GM19452 (cell line): Measurements from ENCODE around the gene NPNT.

Experiments used
- ATAC-seq: cut with Tn5 transposase; IDR thresholded peaks from one replicate; pipeline ENCODE4 v1.9.1; 2021; ENCODE audit not compliant: unreplicated experiment

The NPNT gene

DNA sequence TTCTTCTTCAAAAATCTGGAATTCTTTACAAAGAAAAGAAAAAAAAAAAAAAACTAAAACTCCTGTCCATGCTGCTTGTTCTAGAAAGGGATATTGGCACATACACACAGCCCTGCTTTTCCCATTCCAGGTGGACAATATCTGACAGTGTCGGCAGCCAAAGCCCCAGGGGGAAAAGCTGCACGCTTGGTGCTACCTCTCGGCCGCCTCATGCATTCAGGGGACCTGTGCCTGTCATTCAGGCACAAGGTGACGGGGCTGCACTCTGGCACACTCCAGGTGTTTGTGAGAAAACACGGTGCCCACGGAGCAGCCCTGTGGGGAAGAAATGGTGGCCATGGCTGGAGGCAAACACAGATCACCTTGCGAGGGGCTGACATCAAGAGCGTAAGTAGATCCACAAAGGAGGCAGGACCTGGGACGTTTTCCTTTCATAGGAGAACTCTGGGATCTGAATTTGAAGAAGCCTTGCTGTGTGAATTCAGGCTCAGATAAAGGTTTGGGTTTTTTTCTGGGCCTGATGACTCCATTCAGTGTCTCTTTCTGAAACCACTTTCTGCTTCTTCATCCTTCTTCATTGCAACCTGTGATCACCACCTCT, 71.9 kb downstream of the NPNT start:
- no peak for ATAC-seq

DNA sequence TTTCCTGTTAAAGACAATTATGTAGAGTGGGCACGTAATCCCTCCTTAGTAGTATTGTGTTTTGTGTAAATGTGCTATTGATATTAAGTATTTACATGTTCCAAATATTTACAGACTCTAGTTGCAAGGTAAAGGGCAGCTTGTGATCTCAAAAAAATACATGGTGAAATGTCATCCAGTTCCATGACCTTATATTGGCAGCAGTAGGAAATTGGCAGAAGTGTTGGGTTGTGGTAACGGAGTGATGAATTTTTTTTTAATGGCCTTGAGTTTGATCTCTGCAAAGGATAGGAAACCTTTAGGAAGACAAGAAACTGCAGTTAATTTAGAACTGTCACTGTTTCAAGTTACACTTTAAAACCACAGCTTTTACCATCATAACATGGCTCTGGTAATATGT, 74.3 kb downstream of the NPNT start:
- ATAC-seq: no peak

DNA sequence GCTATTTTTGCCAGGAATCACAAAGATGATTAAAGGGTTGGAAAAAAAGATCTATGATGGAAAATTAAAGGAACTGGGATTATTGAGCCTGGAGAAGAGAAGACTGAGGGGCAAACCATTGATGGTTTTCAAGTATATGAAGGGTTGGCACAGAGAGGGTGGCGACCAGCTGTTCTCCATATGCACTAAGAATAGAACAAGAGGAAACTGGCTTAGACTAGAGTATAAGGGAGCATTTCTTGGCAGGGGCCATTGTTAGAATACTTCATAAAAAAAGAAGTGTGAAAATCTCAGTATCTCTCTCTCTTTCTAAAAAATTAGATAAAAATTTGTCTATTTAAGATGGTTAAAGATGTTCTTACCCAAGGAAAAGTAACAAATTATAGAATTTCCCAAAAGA, 75.1 kb downstream of the NPNT start:
- ATAC-seq: no peak

DNA sequence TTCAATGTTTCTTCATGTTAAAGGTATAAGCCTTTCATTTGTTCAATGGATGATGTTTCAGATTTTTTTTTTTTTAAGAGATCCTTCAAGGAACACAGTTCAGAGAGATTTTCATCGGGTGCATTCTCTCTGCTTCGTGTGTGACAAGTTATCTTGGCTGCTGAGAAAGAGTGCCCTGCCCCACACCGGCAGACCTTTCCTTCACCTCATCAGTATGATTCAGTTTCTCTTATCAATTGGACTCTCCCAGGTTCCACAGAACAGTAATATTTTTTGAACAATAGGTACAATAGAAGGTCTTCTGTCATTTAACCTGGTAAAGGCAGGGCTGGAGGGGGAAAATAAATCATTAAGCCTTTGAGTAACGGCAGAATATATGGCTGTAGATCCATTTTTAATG, 75.8 kb downstream of the NPNT start:
- no peak for ATAC-seq

DNA sequence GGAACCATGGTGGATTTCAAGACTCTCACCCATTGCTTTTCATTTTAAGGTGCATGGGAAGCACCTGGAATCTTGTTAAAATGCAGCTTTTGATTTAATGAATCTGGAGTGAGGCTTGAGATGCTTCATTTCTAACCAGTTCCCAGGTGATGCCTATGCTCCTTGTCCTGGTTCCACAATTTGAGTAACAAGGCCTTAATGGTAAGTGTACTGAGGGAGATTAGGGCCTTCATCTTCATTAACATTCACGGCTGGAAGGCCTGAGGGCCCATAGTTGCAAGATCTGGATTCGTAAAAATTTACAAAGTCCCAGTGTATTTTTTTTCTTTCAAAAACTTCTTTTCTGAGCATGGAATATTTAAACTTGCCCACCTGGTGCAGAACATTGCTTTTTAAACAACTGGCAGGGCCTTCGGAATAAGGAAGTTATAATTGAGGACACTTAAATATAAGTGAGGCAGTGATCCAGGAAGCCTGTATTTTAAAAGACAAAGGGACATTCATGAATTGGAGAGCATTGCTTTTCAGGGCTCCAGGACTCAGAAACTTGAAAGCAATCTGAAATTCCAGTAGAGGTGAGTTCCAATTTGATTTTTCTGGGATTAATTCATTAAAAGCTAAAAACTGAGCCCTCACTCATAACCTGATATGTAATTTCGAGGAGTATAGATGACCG, 77.8 kb downstream of the NPNT start:
- no peak for ATAC-seq

DNA sequence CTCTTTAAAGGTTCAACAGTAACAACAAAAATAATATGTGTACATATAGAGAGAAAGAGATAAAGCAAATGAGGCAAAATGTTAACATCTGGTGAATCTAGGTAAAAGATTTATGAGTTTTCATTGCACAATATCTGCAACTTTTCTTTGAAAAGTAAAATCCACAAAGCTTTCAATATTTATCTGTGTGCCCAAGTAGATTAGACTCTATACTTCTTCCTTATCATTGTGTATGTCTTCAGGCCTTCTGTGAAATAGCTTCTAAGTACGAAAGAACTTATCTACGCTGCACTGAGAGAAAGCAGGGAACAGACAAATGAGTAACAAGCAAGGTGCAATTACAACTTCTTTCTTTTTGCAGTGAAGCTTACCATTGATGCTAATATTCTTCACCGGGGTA, 81.6 kb downstream of the NPNT start:
- ATAC-seq: no peak

DNA sequence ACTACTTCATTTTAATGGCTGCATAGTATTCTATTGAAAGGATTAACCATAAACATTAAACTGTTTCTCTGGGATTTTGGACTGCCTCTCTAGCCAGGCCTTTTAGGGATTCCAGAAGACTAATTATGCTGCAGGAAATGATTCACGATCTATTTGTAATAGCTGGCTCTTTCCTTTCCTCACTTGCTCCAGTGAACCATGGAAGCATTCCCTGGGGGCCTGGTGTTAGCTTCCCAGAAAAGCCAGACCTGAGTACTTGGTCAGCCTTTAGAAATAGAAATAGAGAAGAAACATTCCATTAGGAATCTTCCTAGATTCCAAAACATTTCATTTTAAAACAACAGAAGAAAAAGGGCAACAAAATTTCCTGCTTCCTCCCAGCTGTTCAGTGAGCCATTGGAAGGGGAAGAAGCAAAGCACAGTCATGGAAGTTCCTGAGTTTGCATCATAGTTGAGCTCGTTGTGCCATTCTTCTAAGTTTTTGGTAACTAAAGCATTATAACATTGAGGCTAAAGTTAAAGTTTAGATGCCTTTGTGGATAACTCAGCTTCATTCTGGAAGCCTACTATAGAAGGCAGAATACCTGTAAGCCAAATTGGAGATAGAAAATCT, 83.5 kb downstream of the NPNT start:
- ATAC-seq: no peak

DNA sequence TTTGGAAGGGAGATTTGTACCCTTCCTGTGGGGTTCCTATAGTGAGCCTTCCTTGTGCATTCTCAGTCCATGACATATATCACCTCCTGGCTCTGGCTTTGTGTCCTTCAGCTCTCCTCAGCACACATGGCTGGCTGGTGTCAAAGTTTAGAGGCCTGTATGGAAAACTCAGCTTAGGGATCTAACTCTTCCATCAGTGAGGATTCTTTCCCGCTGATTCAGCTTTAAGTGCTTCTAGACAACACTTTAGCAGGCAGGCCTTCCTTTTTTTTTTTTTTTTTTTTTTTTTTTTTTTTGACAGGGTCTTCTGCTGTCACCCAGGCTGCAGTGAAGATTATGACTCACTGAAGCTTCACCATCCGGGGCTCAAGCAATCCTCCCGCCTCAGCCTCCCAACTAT, 84.2 kb downstream of the NPNT start:
- no peak for ATAC-seq

DNA sequence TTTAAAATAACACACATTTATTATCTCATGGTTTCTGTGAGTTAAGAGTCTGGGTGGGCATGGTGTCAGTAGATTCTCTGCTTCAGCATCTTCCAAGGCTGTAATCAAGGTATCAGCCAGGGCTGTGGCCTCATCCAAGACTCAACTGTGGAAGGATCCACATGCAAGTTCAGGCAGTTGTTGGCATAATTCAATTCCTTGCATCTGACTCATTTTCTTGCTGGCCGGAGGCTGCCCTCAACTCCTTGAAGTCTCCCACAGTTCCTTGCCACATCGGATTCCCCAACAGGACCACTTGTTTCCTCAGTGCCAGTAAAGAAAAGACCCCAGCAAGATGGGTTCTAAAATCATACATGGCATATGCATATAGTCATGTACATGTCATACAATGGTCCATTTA, 93.4 kb downstream of the NPNT start:
- no peak for ATAC-seq

DNA sequence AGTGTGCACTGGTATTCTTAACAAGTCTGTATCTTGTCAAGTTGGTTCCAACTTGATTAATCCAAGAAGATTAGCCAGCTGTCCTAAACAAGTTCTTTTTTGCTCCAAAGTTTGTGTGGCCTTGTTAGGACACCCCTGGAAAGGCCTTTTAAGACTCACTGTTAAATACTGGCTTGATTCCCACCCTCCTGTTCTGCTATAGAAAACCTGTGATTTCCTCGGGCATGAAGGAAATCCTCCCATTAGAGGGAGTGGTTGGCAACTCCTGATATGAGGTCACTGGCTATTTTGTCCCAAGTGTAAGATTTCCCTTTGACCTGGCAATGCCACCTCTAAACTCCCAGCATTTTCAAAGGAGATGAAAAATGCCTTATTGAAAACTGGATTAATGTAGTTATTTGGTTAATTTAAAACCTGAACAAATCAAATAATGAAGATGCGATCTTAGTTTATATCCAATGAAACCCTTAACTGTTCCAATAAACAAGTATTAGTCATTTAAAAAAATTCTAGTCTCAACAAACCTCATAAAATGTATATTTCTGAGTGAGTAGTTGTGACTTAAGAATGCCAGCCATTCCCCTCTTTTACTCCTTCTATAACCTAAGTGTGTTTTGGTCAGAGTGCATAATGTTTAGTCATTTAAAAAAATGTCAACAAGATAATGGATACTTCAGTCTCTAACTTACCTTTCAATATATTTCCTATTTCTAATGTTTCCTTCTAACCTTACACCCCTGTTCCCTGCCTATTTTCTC, 94.4 kb downstream of the NPNT start:
- no peak for ATAC-seq

DNA sequence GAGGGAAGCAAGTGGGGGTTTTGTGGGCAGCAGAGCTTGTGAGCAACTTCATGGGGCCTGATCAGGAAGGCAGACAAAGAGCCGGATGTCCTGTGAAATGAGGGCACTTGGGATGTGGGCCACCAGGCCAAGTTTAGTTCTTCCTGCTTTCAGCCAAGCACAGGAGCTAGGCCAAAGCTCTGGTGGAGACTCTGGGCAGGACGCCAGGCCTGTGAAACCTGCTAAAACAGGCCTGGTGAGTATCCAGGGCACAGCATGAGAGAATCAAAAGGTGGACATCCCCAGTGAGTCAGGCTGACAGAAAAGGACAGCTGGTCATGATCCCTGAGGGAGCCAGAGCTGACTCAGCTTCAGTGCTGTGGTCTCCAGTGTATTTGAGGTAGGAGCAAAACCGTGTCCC, 95.7 kb downstream of the NPNT start:
- no peak for ATAC-seq

DNA sequence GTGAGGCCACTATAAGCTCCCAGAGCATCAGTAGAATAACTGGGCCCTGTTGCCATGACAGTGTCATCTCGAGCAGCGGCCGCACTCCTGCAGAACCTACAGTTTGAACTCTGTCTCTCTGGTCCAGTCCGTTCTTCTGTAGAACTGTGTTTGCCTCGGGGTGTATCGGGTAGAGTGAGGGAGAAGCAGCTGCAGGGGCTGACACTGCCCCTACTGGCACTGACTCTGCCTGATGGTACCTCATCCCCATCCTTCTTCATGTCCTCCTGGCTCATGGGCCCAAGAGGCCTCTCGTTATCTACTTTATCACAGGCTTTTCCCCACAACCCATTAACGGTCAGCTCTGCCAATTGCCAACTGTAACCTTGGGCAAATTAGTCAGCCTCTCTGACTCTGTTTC, 96.5 kb downstream of the NPNT start:
- no peak for ATAC-seq

DNA sequence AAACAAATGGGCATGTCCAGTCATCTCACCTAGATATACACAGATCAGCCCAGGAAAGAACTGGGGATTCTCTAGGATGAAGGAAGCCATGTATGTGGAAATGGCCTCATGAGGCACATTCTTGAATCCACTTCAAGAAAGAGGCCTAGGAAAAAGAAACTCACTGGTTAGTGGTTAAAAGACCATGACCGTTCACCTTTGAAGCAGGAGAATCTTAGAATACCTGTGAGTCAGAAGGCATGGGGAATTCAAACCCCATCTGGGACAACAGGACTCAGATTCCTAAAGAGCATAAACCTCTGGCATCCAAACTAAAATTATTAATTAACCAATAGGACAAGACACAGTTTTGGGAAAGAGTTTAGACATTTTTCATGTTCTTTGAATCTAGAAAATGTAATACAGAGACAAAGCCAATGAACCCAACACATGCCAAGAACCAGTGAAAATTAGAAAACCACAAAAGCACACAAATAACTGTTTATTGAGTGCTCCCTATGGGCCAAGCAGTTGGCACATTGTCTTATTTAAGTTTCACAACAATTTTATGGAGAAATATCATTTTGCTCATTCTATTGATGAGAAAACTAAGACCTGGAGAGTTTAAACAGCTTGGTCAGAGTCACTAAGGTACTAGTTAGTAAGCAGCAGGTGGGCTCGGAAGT, 97.5 kb downstream of the NPNT start:
- no peak for ATAC-seq

DNA sequence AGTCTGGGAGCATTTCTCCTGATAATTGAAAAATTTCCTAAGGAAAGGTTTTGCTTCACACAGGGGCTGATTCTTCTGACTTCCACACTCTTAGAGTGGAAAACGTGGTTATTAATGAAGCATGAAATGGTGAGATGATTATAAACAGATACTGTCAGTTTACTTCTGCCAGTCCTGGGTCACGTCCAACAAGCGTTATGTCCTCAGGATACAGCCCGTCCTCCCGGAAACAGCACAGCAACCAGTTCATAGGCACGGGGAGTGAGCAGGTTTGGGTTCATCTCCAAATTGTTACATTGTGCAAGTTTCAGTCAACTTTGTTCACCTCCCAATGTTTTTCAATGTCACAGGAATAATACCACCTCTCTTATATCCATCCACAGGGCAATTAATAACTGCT, 98.8 kb downstream of the NPNT start:
- ATAC-seq: no peak

DNA sequence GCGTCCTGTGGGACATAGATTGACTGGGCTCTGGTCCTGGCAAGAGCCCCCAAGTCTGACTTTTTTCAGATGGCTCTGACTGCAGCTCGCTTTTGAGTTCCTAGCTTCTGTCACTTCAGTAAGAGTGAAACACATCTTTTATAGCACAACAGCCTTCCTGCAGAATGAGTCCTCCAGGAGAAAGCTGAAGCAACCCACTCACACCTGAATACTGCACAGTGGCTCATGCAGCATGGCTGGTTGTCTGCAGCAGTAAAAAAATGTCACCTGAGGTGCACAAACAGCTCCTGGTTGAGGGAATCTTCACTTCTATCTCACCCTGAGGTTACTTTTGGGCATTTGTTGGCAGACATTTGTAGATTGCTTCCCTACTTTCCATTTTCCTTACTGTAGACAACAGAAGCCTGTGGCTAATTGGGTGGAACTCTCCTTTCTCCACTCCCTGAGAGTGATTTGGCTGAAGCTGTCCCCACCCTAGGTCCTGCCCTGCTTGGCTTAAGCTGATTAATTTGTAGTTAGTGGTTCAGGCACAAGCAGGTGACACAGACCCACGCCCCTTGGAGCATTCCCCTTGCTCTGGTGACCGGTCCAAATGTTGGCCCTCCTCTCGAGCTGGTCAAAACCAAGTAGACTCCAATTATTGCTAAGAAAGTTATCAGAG, 99.7 kb downstream of the NPNT start:
- no peak for ATAC-seq

DNA sequence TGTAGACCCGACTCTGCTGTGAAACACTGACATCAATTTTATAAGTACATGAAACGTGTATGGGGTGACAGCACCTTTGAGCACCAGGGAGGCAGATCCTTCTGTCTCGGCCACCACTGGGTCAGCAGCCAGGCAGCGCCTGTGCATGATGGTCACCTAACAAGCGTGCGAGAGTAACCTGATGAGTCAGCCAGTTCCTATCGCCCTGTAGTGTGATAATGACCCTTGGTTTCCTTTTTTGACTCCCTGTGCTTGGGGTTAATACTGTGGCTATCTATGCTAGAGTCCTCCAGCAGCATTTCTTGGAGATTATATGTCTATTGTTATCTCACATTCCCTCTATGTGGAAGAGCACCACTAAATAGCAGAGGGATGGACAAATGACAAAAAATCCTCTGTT, 101.6 kb downstream of the NPNT start:
- no peak for ATAC-seq

DNA sequence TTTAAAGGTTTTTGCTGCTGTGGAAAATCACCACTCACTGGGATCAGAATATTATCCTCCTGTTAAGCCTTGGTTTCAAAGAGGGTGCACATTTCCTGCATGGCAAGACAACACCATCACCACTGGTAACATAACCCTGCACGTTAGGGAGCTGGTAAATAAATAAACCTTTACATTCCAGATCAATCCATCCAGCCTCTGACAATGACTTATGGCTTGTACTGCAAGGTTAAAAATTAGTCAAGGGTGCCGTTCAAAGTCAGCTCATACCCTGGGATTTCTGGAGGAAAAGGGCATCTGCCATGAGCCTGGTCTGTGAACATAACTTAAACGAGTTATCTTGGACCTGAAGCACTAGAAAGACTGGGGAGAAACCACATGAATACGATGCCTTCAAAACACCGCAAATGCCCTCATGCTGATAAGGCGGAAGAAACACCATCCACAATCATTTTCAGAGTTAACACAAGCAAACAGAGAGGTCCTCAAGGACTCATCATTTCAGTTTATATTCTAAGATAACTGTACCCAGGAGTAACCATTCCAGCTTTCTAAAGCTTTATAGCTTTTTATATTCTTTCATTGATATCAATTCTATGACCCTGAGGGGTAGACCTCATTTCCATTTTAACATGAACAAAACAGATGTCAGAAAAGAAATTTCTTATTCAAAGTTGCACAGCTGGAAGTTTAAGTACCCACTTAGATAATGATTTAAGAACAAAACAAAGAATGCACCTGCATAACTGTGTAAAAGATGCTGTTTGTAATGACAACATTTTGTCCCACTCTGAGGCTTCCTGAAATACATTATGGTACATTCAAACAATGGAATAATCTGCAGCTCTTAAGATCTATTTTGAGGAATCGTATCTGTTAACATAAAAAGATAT, 103.1 kb downstream of the NPNT start:
- ATAC-seq: no peak

DNA sequence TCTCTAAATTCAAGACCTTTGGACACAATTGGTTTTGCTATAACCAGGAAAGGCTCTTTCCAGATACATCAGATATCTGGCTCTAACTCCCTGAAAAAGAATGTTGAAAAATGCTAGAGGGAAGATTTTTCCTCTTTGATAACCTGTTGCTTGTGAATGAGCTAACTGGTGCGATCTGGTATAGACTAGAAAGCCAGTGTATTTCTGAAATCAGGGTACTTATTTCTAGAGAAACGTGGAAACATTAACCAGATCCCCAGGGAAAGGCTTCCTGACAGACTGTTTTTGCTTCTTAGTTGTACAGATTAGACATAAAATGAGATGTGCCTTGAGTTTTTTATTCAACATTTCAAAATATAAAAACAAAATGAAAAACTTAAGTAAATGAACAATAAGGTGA, 107.7 kb downstream of the NPNT start:
- ATAC-seq: no peak

DNA sequence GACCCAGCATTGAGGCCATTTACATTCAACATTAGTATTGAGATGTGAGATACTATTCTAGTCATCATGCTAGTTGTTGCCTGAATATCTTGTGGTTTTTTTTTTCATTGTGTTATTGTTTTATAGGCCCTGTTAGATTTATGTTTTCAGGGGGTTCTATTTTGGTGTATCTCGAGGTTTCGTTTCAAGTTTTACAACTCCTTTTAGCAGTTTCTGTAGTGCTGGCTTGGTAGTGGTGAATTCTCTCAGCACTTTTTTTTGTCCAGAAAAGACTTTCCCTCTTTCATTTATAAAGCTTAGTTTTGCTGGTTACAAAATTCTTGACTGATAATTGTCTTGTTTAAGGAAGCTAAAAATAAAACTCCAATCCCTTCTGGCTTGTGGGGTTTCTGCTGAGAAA, 115.5 kb downstream of the NPNT start:
- ATAC-seq: no peak

DNA sequence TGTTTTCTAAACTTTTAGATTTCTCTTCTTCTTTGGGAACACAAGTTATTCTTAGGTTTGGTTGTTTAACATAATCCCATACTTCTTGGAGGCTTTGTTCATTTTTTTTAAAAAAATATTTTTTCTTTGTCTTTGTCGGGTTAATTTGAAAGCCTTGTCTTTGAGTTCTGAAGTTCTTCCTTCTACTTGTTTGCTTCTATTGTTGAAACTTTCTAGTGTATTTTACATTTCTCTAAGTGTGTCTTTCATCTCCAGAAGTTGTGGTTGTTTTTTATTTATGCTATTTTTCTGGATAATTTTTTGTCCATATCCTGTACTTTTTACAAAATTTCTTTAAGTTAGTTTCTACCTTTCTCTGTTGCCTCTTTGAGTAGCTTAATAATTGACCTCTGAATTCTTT, 116.1 kb downstream of the NPNT start:
- no peak for ATAC-seq
